Naive B cell (primary cell): ENCODE measurements around the gene KHDC4. TPM values are rescaled to one million over a fixed set of nuclear protein-coding genes. Genes with fewer than 3 reads are reported as not detected.
"Not testable (repeated sequence)": the region's sequence is repeated elsewhere in the genome, so short reads cannot be mapped to it uniquely, and the experiment has no call there.

Experiments
- ATAC-seq, 2 donors: fragments of 150-1000 bp; cut with Tn5 transposase; 2 replicates each; pipeline ENCODE4 v1.10.0; 2021; ENCODE audit warnings: low read depth in 2 of 2, mild to moderate bottlenecking in 2 of 2, moderate library complexity in 2 of 2
- DNase-seq: peaks from one replicate; pipeline ENCODE4 v3.0.0; 2022
- H3K27ac Mint-ChIP-seq, 6 donors: one replicate each; pipeline ENCODE4 v1.8.0; 2020 to 2022; ENCODE audit warnings: mild to moderate bottlenecking in 6 of 6, mixed read lengths in 6 of 6, moderate library complexity in 5 of 6, inconsistent platforms in 2 of 6
- H3K27me3 Mint-ChIP-seq, 3 donors: one replicate each; pipeline ENCODE4 v1.8.0; 2021 to 2022; ENCODE audit warnings: mixed read lengths in 3 of 3, mild to moderate bottlenecking in 1 of 3
- H3K36me3 Mint-ChIP-seq, 2 donors: one replicate each; pipeline ENCODE4 v1.8.0; 2020 to 2022; ENCODE audit warnings: mixed read lengths in 2 of 2, inconsistent platforms in 1 of 2, mild to moderate bottlenecking in 1 of 2
- H3K4me1 Mint-ChIP-seq, 3 donors: one replicate each; pipeline ENCODE4 v1.8.0; 2020 to 2022; ENCODE audit warnings: mixed read lengths in 3 of 3, inconsistent platforms in 1 of 3, mild to moderate bottlenecking in 1 of 3, moderate library complexity in 1 of 3
- H3K4me3 Mint-ChIP-seq, 8 donors: one replicate each; pipeline ENCODE4 v1.8.0; 2020 to 2022; ENCODE audit warnings: mild to moderate bottlenecking in 8 of 8, mixed read lengths in 8 of 8, moderate library complexity in 8 of 8, inconsistent platforms in 2 of 8
- H3K9me3 Mint-ChIP-seq, 7 donors: one replicate each; pipeline ENCODE4 v1.8.0; 2020 to 2022; ENCODE audit warnings: mixed read lengths in 7 of 7, mild to moderate bottlenecking in 5 of 7, inconsistent platforms in 2 of 7, moderate library complexity in 1 of 7
- polyA plus RNA-seq, 6 donors: library from polyadenylated mRNA; unstranded; fragments of 300-500 nt; fragmentation: Illumina TruSeq; gene quantifications; one replicate each; pipeline ENCODE4 v1.2.3, GENCODE V29; 2021; ENCODE audit warnings: low read depth in 6 of 6

The KHDC4 gene
- polyA plus RNA-seq, 6 donors from 2014 or later = 5.5 to 10.7 (median 7.2) TPM

- ATAC-seq (no peak), DNase-seq (no peak)
- peak overlapping the region in 4 of 8 donors; percentile 15 to 68 (median 26) for H3K4me3 Mint-ChIP-seq
- H3K36me3 Mint-ChIP-seq = no peaks in the 10 kb centered on the region
- H3K9me3 Mint-ChIP-seq = no peaks in the 10 kb centered on the region
- H3K4me1 Mint-ChIP-seq = peaks cover 59 to 89% (median 80%) of the 10 kb centered on the region in 3 donors
- no peaks in the 10 kb centered on the region for H3K27me3 Mint-ChIP-seq
- peak overlapping the region in 3 of 6 donors; percentile 91 to 97 (median 96) for H3K27ac Mint-ChIP-seq
These were observed 8.4 kb upstream of the KHDC4 start for GRCh38 chr1:155942578-155943141.

DNA sequence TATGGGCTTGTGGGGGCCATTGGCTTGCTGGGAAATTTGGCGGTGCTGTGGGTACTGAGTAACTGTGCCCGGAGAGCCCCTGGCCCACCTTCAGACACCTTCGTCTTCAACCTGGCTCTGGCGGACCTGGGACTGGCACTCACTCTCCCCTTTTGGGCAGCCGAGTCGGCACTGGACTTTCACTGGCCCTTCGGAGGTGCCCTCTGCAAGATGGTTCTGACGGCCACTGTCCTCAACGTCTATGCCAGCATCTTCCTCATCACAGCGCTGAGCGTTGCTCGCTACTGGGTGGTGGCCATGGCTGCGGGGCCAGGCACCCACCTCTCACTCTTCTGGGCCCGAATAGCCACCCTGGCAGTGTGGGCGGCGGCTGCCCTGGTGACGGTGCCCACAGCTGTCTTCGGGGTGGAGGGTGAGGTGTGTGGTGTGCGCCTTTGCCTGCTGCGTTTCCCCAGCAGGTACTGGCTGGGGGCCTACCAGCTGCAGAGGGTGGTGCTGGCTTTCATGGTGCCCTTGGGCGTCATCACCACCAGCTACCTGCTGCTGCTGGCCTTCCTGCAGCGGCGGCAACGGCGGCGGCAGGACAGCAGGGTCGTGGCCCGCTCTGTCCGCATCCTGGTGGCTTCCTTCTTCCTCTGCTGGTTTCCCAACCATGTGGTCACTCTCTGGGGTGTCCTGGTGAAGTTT, 7.8 kb upstream of the KHDC4 start:
- Mint-ChIP-seq H3K27ac (peak overlapping the region in 5 of 6 donors; percentile 49 to 91 (median 79)), H3K36me3 (no peaks in the 10 kb centered on the region), H3K27me3 (no peaks in the 10 kb centered on the region), H3K4me1 (peaks cover 59 to 85% (median 76%) of the 10 kb centered on the region in 3 donors), H3K4me3 (peak overlapping the region in 3 of 8 donors; percentile 9 to 32 (median 15)), H3K9me3 (no peaks in the 10 kb centered on the region)
- no peak for DNase-seq
- ATAC-seq = no peak

DNA sequence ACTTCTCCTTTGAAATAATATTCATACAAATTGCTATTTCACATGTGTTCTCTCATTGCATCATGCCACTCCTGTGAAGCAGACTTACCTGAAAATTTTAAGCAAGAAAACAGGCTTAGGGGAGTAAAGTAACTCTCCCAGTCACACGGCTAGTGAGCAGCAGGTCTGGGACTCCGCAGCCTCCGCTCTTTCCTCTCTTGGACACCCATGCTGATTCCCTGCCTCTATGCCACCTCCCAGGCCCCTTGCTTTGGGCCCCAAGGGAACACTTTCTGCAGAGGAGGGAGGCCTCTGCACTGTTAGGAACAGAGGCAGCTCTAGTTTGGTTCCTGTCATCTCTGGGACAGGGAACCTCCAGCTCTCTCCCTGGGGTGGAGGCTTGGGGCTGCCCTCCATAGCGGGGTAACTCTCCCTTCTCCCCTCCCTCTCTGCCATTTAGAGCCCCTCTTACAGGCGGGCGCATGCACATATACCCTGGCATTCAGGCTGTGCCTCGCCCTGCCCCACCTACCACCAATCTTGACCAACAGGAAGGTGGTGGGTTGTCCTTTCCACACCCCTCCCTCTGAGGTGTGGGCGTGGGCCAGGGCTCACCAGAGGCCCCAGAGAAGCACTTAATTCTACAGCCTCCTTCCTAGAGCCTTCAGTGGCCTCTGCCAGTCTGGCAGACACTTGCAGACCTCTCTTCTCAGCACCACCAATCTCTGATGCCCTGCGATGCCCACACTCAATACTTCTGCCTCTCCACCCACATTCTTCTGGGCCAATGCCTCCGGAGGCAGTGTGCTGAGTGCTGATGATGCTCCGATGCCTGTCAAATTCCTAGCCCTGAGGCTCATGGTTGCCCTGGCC, 7.0 kb upstream of the KHDC4 start, which contains the start of gene RXFP4:
Gene RXFP4 (plus strand): TSS at position 646 of the 852 bp plus-strand sequence. CDS start 72 bp downstream, at position 718.
- no peaks in the 10 kb centered on the region for H3K27me3 Mint-ChIP-seq
- ATAC-seq (no peak), DNase-seq (no peak)
- peak within 1 kb of the TSS in 7 of 8 donors; percentile 17 to 89 (median 35) for H3K4me3 Mint-ChIP-seq
- peaks cover 55 to 77% (median 68%) of the 10 kb centered on the region in 3 donors for H3K4me1 Mint-ChIP-seq
- H3K36me3 Mint-ChIP-seq = no peaks in the 10 kb centered on the region
- no peaks in the 10 kb centered on the region for H3K9me3 Mint-ChIP-seq
- peak within 1 kb of the TSS; percentile 80 to 91 (median 87) for H3K27ac Mint-ChIP-seq

DNA sequence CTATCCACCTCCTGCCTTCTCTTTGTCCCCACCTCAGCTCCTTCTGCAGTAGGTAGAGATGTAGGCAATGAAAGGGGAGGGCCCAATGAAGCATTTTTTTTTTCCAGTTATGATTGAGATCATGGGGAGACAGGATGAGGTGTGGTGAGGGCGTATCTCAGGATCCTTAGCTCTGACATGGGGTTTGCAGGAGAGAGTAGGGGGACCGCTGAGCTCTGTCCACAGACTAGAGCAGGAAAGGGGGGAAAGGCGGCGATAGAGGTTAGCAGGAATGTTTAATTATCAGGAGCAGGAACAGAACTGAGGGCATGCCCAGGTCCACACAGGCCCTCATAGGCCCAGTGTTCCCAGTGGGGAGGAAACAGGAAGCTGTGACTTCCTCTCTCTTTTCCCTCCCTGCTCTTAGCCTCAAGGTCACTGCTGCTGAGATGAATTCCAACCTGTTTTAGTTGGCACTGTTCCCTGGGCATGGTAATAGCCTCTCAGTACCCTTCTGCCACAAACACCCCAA, 6.3 kb upstream of the KHDC4 start:
- Mint-ChIP-seq H3K27me3 (no peaks in the 10 kb centered on the region), H3K9me3 (no peaks in the 10 kb centered on the region), H3K4me3 (peak overlapping the region in 7 of 8 donors; percentile 17 to 89 (median 38)), H3K36me3 (no peaks in the 10 kb centered on the region), H3K4me1 (peaks cover 52 to 70% (median 61%) of the 10 kb centered on the region in 3 donors), H3K27ac (peak overlapping the region; percentile 60 to 91 (median 87))
- ATAC-seq (no peak), DNase-seq (no peak)

DNA sequence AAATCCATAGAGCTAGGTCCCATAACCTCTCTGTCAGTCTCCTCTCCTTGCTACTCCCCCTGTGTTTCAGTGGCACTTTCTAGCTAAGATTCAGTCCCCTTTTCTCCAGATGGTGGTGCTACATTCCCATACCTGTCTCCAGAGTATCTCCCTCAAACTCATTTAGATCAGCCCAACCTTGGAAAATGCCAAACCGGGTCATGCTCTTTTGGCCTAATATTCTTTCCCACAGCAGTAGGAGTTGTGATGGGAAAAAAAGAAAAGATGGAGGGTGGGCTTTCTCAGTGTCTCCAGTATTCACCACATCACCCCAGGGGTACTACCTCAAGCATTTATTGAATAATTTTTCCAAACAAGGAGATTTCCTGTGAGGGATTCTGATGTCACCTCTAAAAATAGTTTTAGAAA, 4.0 kb upstream of the KHDC4 start:
- no peaks in the 10 kb centered on the region for H3K36me3 Mint-ChIP-seq
- no peaks in the 10 kb centered on the region for H3K27me3 Mint-ChIP-seq
- H3K27ac Mint-ChIP-seq = peak overlapping the region in 5 of 6 donors; percentile 64 to 91 (median 77)
- ATAC-seq = no peak
- peaks cover 36 to 47% (median 39%) of the 10 kb centered on the region in 3 donors for H3K4me1 Mint-ChIP-seq
- peak overlapping the region in 4 of 8 donors; percentile 30 to 73 (median 46) for H3K4me3 Mint-ChIP-seq
- no peaks in the 10 kb centered on the region for H3K9me3 Mint-ChIP-seq
- peak; percentile 37 for DNase-seq

DNA sequence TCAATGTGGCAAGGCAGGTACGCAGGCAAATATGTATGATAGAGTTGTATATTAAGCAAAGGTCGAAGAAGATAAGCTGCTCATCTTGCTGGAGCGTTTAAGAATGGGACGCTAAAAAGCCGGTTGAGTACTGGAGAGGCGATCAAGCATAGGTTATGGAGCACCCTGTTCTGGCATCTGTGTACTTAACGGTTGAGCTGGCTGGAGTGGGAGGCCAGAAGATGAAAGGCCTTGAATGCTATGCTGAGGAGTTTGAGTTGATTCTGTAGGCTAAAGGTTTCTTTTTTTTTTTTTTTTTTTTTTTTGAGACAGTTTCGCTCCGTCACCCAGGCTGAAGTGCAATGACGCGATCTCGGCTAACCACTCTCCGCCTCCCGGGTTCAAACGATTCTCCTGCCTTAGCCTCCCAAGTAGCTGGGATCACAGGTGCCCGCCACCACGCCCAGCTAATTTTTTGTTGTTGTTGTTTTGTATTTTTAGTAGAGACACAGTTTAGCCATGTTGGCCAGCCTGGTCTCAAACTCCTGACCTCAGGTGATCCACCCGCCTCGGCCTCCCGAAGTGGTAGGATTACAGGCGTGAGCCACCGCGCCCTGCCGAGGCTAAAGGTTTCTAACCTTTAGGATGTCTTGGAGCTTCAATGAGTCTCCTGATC, 850 bp upstream of the KHDC4 start:
- H3K27me3 Mint-ChIP-seq = no peaks in the 10 kb centered on the region
- peak overlapping the region in 2 of 6 donors; percentile 52 to 86 for H3K27ac Mint-ChIP-seq
- H3K4me3 Mint-ChIP-seq = peak overlapping the region in 2 of 8 donors; percentile 9 to 56
- H3K4me1 Mint-ChIP-seq = peaks cover 16 to 37% (median 20%) of the 10 kb centered on the region in 3 donors
- no peak for ATAC-seq
- DNase-seq = no peak
- H3K9me3 Mint-ChIP-seq = no peaks in the 10 kb centered on the region
- no peaks in the 10 kb centered on the region for H3K36me3 Mint-ChIP-seq

GRCh38 chr1:155933591-155934096, 569 bp downstream of the KHDC4 start:
- Mint-ChIP-seq H3K27ac (peak overlapping the region in 1 of 6 donors; percentile 66), H3K36me3 (no peaks in the 10 kb centered on the region), H3K4me3 (no peak overlapping the region), H3K4me1 (peaks cover 13 to 32% (median 26%) of the 10 kb centered on the region in 3 donors), H3K27me3 (no peaks in the 10 kb centered on the region), H3K9me3 (no peaks in the 10 kb centered on the region)
- DNase-seq = no peak
- no peak for ATAC-seq

DNA sequence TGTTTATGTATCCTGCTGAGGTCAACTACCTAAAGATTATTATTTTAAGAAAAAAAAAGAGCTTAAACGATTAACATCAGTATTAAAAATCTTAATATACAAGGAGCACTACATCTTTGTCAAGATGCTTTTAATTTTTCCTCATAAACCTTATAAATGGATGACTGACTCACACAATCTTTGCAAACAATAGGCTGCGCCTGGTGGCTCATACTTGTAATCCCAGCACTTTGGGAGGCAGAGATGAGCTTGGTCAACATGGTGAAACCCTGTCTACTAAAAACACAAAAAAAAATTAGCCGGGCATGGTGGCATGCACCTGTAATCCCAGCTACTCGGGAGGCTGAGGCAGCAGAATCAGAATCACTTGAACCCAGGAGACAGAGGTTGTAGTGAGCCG, 1.7 kb downstream of the KHDC4 start:
- DNase-seq (no peak), ATAC-seq (no peak)
- H3K9me3 Mint-ChIP-seq = no peaks in the 10 kb centered on the region
- H3K27ac Mint-ChIP-seq = peak overlapping the region in 1 of 6 donors; percentile 72
- H3K4me3 Mint-ChIP-seq = peak overlapping the region in 5 of 8 donors; percentile 15 to 81 (median 56)
- peaks cover 8 to 24% (median 20%) of the 10 kb centered on the region in 3 donors for H3K4me1 Mint-ChIP-seq
- no peaks in the 10 kb centered on the region for H3K36me3 Mint-ChIP-seq
- no peaks in the 10 kb centered on the region for H3K27me3 Mint-ChIP-seq

GRCh38 chr1:155932081-155932480, 2.1 kb downstream of the KHDC4 start:
- DNase-seq = no peak
- H3K36me3 Mint-ChIP-seq = peaks cover 0 to 1% of the 10 kb centered on the region in 2 donors

GRCh38 chr1:155931332-155932038, 2.7 kb downstream of the KHDC4 start:
- Mint-ChIP-seq H3K4me1 (peaks cover 8 to 24% (median 20%) of the 10 kb centered on the region in 3 donors), H3K4me3 (peak overlapping the region in 7 of 8 donors; percentile 2 to 78 (median 42)), H3K27ac (peak overlapping the region in 4 of 6 donors; percentile 14 to 90 (median 54)), H3K27me3 (no peaks in the 10 kb centered on the region), H3K9me3 (no peaks in the 10 kb centered on the region), H3K36me3 (peaks cover 0 to 7% of the 10 kb centered on the region in 2 donors)
- ATAC-seq = no peak
- no peak for DNase-seq

More at GRCh38 chr1:155932081-155932480, 2.1 kb downstream of the KHDC4 start:
- no peaks in the 10 kb centered on the region for H3K9me3 Mint-ChIP-seq
- peaks cover 8 to 24% (median 20%) of the 10 kb centered on the region in 3 donors for H3K4me1 Mint-ChIP-seq
- ATAC-seq = no peak
- no peaks in the 10 kb centered on the region for H3K27me3 Mint-ChIP-seq
- peak overlapping the region in 4 of 8 donors; percentile 16 to 81 (median 30) for H3K4me3 Mint-ChIP-seq
- H3K27ac Mint-ChIP-seq = peak overlapping the region in 3 of 6 donors; percentile 14 to 68 (median 59)

GRCh38 chr1:155930725-155931124, 3.5 kb downstream of the KHDC4 start:
- not testable (repeated sequence) for ATAC-seq, DNase-seq, H3K36me3 Mint-ChIP-seq, H3K9me3 Mint-ChIP-seq, H3K27me3 Mint-ChIP-seq
- Mint-ChIP-seq H3K4me3 (peak overlapping the region in 3 of 8 donors; percentile 49 to 78 (median 59)), H3K27ac (peak overlapping the region in 5 of 6 donors; percentile 5 to 90 (median 47)), H3K4me1 (peaks cover 8 to 24% (median 20%) of the 10 kb centered on the region in 3 donors)

GRCh38 chr1:155929057-155929456, 5.2 kb downstream of the KHDC4 start:
- DNase-seq (no peak), ATAC-seq (no peak)
- Mint-ChIP-seq H3K4me1 (peaks cover 12 to 24% (median 20%) of the 10 kb centered on the region in 3 donors), H3K36me3 (peaks cover 8 to 12% of the 10 kb centered on the region in 2 donors), H3K9me3 (no peaks in the 10 kb centered on the region), H3K27ac (peak overlapping the region in 1 of 6 donors; percentile 12), H3K4me3 (peak overlapping the region in 1 of 8 donors; percentile 33), H3K27me3 (no peaks in the 10 kb centered on the region)
